Right cardiac atrium (tissue), 5 donors: ENCODE results near the gene SENP3. TPM values are rescaled to one million over a fixed set of nuclear protein-coding genes. Genes with fewer than 3 reads are reported as not detected.

Source experiments
- ATAC-seq, 2 donors: fragments of 200-7000 bp; cut with Tn5 transposase; one replicate each; pipeline versions ENCODE4 v1.8.0 to v1.9.1; 2020; ENCODE audit warnings: moderate library complexity in 2 of 2, mild to moderate bottlenecking in 1 of 2
- DNase-seq, 3 donors: peaks; one replicate each; pipeline ENCODE4 v3.0.0-alpha.2; 2020
- H3K27ac ChIP-seq: one replicate; pipeline ENCODE4 v1.5.1; 2013; ENCODE audit warnings: mild to moderate bottlenecking, low read length, control low read depth, moderate library complexity
- H3K27me3 ChIP-seq: one replicate; pipeline ENCODE4 v1.6.1; 2013; ENCODE audit not compliant: control insufficient read depth, insufficient read depth
- H3K4me1 ChIP-seq: one replicate; pipeline ENCODE4 v1.6.1; 2013; ENCODE audit warnings: low read length; ENCODE audit not compliant: control insufficient read depth, insufficient read depth
- H3K4me3 ChIP-seq: one replicate; pipeline ENCODE4 v1.5.1; 2013; ENCODE audit warnings: low read length, control low read depth
- H3K9me3 ChIP-seq: one replicate; pipeline ENCODE4 v1.6.1; 2013; ENCODE audit warnings: low read length; ENCODE audit not compliant: control insufficient read depth
- WGBS: extraction: QIAGEN DNeasy Blood & Tissue Kit; methylation state at CpG from one replicate; pipeline ENCODE4 v1.1.7; 2013; 5-methylcytosine and 5-hydroxymethylcytosine counted together
- intact Hi-C, 4 donors: fragments of 100-400 bp; cut with DNase I; formaldehyde crosslinking; loops; one replicate each; pipeline versions ENCODE4 v1.11.0 to v1.14.0; 2022 to 2023
- polyA plus RNA-seq: library from polyadenylated mRNA; stranded (reverse); fragments of 200-250 nt; gene quantifications from one replicate; pipeline ENCODE4 v1.2.3, GENCODE V29; 2013
- total RNA-seq, 4 donors: library from RNA; stranded (reverse); fragmentation: NEBNext Ultra II Directional; extraction: Animal tissue kit (Norgen Biotek cat#: 25700); gene quantifications; one replicate each; pipeline ENCODE4 v1.2.1, GENCODE V29; 2021
- donor health status: healthy with polysubstance abuse.
- donor health status: DM: no; HTN: yes; CAD: no.
- donor health status: DM: no; HTN: no; CAD: no.
- donor health status: DM: no; HTN: yes; CAD: no; lungs with severe emphysema.
- donor health status: DM: yes; HTN: yes; CAD: no.

The SENP3 gene
- total and polyA plus RNA-seq, 5 donors = 27.2 to 45.2 (median 35.1) TPM

- peaks cover 3% of the 10 kb centered on the region for H3K4me1 ChIP-seq
- WGBS = 87% methylated on average over 30 of the region's 30 CpGs
- H3K4me3 ChIP-seq = no peak overlapping the region
Measured at GRCh38 chr17:7563115-7563869, 1.6 kb downstream of the SENP3 start.

GRCh38 chr17:7569571-7569970 is 7.9 kb downstream of the SENP3 start:
- intact Hi-C loops = loop anchor here in 1 of 4 donors (10.0 kb wide), 1 partner anchor 135 kb away; the partner anchor contains the start of genes FGF11 and TMEM102
- no peak for DNase-seq

More at GRCh38 chr17:7563115-7563869, 1.6 kb downstream of the SENP3 start:
- intact Hi-C loops = loop anchor here in 2 of 4 donors (5.0 to 10.0 kb wide), 2 partner anchors 51 to 128 kb away; partner anchors contain the start of genes FGF11 (in 1 of the 2) and TMEM102 (in 1 of the 2)
- DNase-seq = no peak
- H3K27me3 ChIP-seq = no peaks in the 10 kb centered on the region
- no peak overlapping the region for H3K27ac ChIP-seq
- ATAC-seq = no peak
- no peaks in the 10 kb centered on the region for H3K9me3 ChIP-seq

GRCh38 chr17:7570351-7570750 is 8.6 kb downstream of the SENP3 start:
- H3K9me3 ChIP-seq = no peaks in the 10 kb centered on the region
- intact Hi-C loops = no loop called here
- H3K4me1 ChIP-seq = peaks cover 3% of the 10 kb centered on the region
- H3K27me3 ChIP-seq = no peaks in the 10 kb centered on the region
- DNase-seq (peak in 1 of 3 donors; percentile 37), ATAC-seq (no peak)
- no peak overlapping the region for H3K4me3 ChIP-seq
- WGBS = 94% methylated on average over 10 of the region's 10 CpGs
- H3K27ac ChIP-seq = no peak overlapping the region

More at GRCh38 chr17:7569571-7569970, 7.9 kb downstream of the SENP3 start:
- Histone ChIP-seq H3K27ac (no peak overlapping the region), H3K9me3 (no peaks in the 10 kb centered on the region), H3K4me1 (peaks cover 3% of the 10 kb centered on the region), H3K4me3 (no peak overlapping the region), H3K27me3 (no peaks in the 10 kb centered on the region)
- ATAC-seq = no peak
- WGBS = 81% methylated on average over 5 of the region's 5 CpGs

- no peak for ATAC-seq
- Histone ChIP-seq H3K27me3 (no peaks in the 10 kb centered on the region), H3K4me3 (peak overlapping the region; percentile 53), H3K9me3 (no peaks in the 10 kb centered on the region), H3K4me1 (peaks cover 7% of the 10 kb centered on the region), H3K27ac (peak overlapping the region; percentile 98)
- intact Hi-C loops = no loop called here
- WGBS = 2% methylated on average over 11 of the region's 11 CpGs
- no peak for DNase-seq
Measured at GRCh38 chr17:7572338-7572587, 10.5 kb downstream of the SENP3 start.

- Histone ChIP-seq H3K27me3 (no peaks in the 10 kb centered on the region), H3K4me1 (peaks cover 7% of the 10 kb centered on the region), H3K9me3 (no peaks in the 10 kb centered on the region), H3K4me3 (peak overlapping the region; percentile 85), H3K27ac (peak overlapping the region; percentile 94)
- intact Hi-C loops = no loop called here
- under 1% methylated on average over 73 of the region's 73 CpGs for WGBS
- DNase-seq = peak; percentile 99 to 100 (median 100)
- peak; percentile 93 to 96 for ATAC-seq
Measured at GRCh38 chr17:7572588-7573323, 11.0 kb downstream of the SENP3 start.

GRCh38 chr17:7573324-7574080 is 11.8 kb downstream of the SENP3 start:
- H3K4me1 ChIP-seq = peaks cover 7% of the 10 kb centered on the region
- under 1% methylated on average over 71 of the region's 71 CpGs for WGBS
- H3K4me3 ChIP-seq = peak overlapping the region; percentile 85
- H3K27ac ChIP-seq = peak overlapping the region; percentile 94
- no peaks in the 10 kb centered on the region for H3K27me3 ChIP-seq
- intact Hi-C loops = no loop called here
- peak; percentile 82 for ATAC-seq
- H3K9me3 ChIP-seq = no peaks in the 10 kb centered on the region
- DNase-seq = peak; percentile 90 to 96 (median 95)

- Histone ChIP-seq H3K4me1 (peaks cover 7% of the 10 kb centered on the region), H3K4me3 (peak overlapping the region; percentile 85), H3K27me3 (no peaks in the 10 kb centered on the region), H3K9me3 (no peaks in the 10 kb centered on the region), H3K27ac (peak overlapping the region; percentile 40)
- intact Hi-C loops = no loop called here
- ATAC-seq (no peak), DNase-seq (no peak)
- WGBS = 18% methylated on average over 15 of the region's 15 CpGs
Measured at GRCh38 chr17:7574176-7574953, 12.6 kb downstream of the SENP3 start.

- Histone ChIP-seq H3K4me3 (no peak overlapping the region), H3K4me1 (peaks cover 12% of the 10 kb centered on the region), H3K27me3 (no peaks in the 10 kb centered on the region), H3K27ac (no peak overlapping the region), H3K9me3 (no peaks in the 10 kb centered on the region)
- intact Hi-C loops = no loop called here
- WGBS = 68% methylated on average over 1 of the region's 1 CpG
- ATAC-seq = no peak
- no peak for DNase-seq
Measured at GRCh38 chr17:7575481-7575883, 13.8 kb downstream of the SENP3 start.

- H3K27ac ChIP-seq = no peak overlapping the region
- H3K4me1 ChIP-seq = peaks cover 12% of the 10 kb centered on the region
- intact Hi-C loops = no loop called here
- no peak overlapping the region for H3K4me3 ChIP-seq
- ATAC-seq (no peak), DNase-seq (no peak)
- no peaks in the 10 kb centered on the region for H3K27me3 ChIP-seq
- WGBS = 65% methylated on average over 7 of the region's 7 CpGs
- no peaks in the 10 kb centered on the region for H3K9me3 ChIP-seq
Measured at GRCh38 chr17:7575959-7576358, 14.2 kb downstream of the SENP3 start.

GRCh38 chr17:7576432-7576937 is 14.8 kb downstream of the SENP3 start:
- H3K4me3 ChIP-seq = no peak overlapping the region
- no peaks in the 10 kb centered on the region for H3K27me3 ChIP-seq
- DNase-seq (no peak), ATAC-seq (no peak)
- WGBS = 78% methylated on average over 14 of the region's 14 CpGs
- intact Hi-C loops = no loop called here
- peaks cover 12% of the 10 kb centered on the region for H3K4me1 ChIP-seq
- no peaks in the 10 kb centered on the region for H3K9me3 ChIP-seq
- H3K27ac ChIP-seq = no peak overlapping the region
